SIG-M5 treated with dmso at 0.1 percent for 504 hours (cell line): ENCODE measurements around the gene NRXN2.
A peak's percentile ranks its signal among the peaks of the same experiment; 100 is the strongest.

Source experiments
- DNase-seq: peaks from one replicate; lab custom pipeline; 2025; ENCODE audit not compliant: unreplicated experiment; lab: John Stamatoyannopoulos, UW

The NRXN2 gene

DNA sequence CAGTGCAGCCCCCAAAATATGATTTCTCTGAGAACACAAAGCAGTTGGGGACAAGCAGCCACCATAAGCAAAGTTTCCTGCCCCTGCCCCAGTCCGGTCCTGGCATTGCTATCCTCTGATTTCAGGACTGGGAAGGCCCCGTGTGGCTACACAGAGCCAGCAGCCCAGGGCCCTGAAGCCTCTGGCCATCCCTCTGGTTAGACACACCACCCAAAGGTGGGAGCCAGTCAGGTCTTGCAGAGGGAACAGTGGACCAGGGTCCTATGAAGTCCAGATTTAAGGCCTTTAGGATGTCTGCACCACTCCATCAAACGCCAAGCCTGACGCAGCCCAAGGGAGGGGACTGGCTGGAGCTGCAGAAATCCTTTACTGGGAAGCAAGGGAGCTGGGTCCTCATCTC is 68.6 kb downstream of the NRXN2 start:
- no peak for DNase-seq

GRCh38 chr11:64653388-64653973 is 69.5 kb downstream of the NRXN2 start:
- DNase-seq = no peak

- peak; percentile 64 for DNase-seq
These were observed 70.2 kb downstream of the NRXN2 start for GRCh38 chr11:64652586-64653387.

GRCh38 chr11:64650923-64651523 is 72.0 kb downstream of the NRXN2 start:
- DNase-seq = peak; percentile 66

- no peak for DNase-seq
These were observed 73.7 kb downstream of the NRXN2 start for GRCh38 chr11:64649291-64649697.

GRCh38 chr11:64648551-64648950 is 74.4 kb downstream of the NRXN2 start:
- DNase-seq = no peak

DNA sequence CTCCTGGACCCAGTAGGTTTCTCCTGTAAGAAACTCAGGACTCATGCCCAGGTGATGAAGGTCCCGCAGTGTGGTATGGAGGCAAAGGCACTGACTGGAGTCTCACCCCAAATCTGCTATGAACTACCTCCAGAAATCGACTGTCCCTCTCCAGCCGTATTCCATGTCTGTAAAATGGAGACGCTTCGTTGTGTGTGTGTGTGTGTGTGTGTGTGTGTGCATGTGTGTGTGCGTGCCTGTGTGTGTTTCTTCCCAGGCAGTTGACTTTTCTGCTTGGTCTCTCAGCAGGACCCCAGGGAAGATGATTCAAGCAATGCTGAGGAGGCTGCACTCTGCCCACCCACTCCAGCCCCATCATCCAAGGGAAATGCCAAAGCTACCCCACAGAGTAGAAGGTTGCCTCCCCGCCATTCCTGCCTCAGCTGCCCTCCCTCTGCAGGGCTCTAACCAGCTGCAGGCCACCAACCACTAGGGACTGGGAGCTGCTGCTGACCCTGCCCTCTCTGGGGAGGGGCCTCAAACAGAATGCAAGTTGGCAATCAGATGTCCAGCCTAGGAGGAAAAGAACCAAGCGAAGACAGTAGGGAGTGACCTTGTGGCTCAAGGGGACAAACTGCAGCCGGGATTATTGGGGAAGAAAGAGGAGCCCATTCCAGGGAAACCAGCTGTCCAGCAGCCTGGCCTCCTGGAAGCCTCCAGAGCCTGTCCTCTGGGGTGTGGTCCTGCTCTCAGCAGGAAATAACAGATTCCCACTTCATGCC is 75.8 kb downstream of the NRXN2 start:
- DNase-seq = no peak

- DNase-seq = no peak
These were observed 78.2 kb downstream of the NRXN2 start for GRCh38 chr11:64644647-64645275.

DNA sequence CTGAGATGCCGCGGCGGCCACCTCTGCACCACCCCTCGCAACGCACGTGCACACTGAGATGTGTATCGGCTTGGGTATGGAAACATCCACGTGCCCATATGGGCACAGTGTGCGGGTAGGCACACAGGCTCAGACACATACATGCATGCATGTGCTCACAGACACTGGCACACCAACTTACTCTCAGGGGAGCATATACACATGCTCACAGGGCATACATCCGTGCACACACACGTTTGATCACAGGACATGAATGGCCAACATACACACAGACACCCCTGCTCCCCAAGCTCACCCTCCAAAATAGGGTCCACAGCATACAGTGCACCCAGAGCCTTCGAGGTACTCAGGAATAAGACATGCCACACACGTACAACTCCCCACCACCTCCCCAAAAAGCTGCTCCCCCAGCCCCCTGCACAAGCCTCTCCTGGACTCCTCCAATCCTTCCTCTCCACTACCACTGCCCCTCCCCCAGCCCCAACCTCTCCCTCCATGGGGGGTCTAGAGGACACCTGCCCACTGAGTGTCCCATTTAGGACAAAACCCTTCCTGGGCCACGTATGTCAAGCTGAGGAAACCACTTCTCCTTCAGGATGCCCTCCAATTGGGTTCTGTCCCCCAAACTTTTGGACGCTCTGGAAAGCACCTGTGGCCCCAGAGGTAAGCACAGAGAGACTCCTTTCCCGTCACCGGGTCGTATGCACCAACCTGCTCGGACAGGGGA is 78.9 kb downstream of the NRXN2 start:
- DNase-seq = no peak

DNA sequence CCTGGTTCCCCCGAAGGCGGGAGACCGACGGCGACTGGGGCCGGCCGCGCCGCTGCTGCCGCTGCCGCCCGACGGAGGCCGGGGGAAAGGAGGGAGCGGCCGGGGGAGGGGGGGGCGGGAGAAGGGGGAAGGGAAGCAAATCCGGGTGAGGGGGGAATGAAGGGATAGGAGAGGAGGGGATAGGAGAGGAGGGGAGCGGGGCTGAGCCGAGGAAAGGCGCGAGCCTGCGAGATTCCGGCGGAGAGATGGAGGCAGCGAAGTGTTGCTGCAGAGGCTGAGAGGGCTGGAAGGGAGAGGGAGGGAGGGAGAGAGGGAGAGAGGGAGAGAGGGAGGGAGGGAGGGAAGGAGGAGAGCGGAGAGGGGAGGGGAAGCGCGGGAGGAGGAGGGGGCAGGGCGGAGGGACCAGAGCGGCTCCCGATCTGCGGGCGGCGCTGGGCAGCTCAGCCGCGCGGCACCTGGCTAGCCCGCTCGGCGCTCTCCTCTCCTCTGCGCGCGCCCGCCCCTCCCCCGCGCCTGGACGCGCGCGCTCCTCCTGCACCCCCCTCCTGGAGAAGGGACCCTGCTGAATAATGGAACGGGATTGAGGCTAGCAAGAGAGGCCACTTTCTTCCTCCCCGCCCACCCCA is 79.6 kb downstream of the NRXN2 start:
- no peak for DNase-seq

DNA sequence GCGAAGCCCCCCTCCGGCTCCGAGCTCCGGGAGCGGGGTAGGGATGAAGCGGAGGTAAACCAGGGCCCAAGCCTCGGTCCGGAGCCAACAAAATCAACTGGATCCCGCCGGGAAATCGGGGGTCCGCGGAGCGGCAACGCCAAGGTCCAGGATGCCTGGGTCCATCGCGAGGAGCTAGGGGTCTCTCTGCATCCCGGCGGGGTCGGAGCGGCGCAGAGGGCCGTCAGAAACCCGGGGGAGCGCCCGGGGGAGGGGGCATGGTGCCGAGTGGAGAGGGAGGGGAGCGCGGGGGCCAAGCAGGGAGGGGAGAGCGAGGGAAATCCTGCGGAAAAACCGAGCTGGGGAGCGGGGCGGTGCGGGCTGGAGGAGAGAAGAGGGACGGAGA is 80.1 kb downstream of the NRXN2 start:
- DNase-seq = no peak

DNA sequence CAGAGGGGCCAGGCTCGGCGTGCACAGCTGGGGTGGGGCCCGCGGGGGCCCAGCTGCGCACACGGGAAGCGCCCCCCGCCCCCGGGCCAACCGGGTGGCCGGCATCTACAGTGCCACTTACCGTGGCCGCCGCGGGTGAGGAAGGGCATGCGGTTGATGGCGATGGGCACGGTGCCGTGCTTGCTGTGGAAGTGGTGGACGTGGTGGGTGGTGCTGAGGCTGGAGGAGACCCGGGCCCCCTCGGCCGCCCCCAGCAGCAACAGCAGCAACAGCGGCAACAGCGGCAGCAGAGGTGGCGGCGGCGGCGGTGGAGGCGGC is 80.6 kb downstream of the NRXN2 start:
- no peak for DNase-seq

DNA sequence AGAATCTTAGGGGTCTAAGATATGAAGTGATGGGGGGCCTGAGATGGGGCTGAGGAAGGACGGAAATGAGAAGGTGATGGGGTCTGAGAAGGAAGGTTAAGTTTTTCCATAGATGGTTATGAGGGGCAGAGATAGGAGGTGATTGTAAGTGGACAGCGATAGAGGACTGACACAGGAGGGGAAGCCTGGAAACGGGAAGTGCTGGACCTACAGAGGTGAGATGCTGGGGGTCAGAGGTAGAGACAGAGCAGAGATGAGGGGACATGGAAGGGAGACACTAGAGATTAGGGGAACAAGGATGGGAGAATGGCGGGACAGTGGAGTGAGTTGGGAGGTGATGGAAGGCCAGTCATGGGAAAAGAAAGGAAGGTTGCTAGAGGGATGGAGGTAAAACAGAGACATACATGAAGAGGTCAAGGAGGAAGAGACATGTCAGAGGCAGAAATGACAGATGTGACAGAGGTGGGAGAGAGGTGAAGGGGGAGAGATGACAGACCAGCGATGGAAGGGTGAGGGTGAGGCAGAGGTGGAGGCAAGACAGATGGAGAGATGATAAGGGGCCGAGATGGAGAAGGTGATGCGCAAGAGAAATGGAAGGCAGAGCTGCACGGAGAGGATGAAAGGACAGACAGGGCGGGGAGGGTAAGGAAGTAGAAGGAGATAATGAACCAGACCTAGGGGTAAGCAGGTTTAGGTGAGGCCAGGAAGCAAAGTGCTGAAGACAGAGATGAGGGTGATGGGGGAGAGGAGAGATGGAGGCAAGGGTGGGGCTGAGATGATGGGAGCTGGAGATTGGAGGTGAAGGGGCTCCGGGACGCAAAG is 81.2 kb downstream of the NRXN2 start:
- DNase-seq = no peak

DNA sequence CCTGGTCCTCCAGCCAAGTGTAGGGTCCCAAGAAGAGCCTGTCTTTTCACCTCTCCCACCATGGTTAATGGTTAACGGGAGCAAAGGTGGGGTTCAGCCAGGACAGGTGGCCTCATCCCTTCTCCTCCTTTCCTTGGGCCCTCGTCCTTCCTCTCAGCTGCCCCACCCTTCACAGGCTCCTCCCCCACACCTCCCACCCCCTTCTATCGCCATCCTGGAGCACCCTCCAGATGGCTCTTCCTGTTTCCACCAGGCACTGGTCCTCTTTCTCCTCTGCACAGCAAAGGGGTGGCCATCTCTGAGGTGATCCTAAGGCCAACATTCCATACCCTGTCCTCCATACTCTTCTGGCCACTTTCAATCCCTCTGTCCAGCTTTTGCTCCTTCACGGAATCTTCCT is 83.1 kb downstream of the NRXN2 start:
- DNase-seq = no peak

DNA sequence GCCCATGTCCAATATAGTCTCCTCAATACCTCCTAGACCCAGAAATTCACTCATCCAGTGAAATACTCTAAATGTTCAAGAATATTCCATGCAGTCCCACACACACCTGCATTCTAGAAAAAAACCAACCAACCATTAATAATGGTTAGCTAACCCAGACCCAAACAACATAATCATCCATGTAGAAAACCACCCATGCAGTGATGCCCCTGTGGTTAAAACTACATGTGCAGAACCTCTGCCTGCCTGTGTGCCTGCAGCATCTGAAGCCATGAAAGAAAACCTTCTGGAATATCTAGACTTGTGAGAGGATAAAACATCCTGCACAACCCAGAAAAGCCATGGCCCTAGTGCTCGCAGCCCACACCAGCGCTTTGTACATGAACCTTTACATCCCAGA is 84.2 kb downstream of the NRXN2 start:
- DNase-seq = no peak

DNA sequence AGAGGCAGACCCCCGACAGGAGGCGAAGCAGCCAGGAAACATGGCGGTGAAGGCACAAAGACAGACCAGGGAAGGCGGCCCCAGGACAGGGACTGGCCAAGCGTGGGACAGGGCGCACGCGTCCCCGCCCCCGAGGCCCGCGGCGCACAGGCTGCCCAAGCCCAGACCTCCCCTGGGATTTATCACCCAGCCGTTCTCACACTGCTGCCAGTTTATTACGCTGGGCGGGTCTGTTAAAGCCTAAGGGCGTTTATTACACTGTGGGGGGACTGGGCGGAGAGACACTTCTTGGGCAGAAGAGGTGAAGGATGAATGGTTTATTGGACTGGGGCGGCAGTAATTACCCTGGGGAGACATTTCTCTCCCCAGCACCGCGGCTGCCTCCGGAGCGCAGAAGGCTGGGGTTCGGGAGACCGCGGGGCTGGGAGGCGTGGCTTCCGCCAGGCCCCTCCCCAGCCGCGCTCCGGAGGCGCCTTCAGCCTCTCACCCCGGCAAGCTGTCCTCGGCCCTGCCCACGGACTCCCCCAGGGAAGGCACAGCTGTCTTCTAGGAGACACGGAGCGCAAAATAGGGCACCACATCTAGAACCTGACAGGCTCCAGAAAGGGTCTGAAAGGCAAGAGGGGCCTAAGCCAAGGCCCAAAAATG is 84.9 kb downstream of the NRXN2 start:
- no peak for DNase-seq

GRCh38 chr11:64637334-64638017 is 85.5 kb downstream of the NRXN2 start:
- no peak for DNase-seq

GRCh38 chr11:64633555-64634159 is 89.3 kb downstream of the NRXN2 start:
- DNase-seq = no peak
